ENCODE measurements around the gene TNP2. TPM values are rescaled to one million over a fixed set of nuclear protein-coding genes. Genes with fewer than 3 reads are reported as not detected.

The TNP2 gene
- total RNA-seq: not detected in 2 replicates

GRCh38 chr16:11268921-11269375 lies at the start of gene TNP2:
Gene TNP2 (minus strand): TSS chr16:11269325. CDS start chr16:11269262, 63 bp downstream.

DNA sequence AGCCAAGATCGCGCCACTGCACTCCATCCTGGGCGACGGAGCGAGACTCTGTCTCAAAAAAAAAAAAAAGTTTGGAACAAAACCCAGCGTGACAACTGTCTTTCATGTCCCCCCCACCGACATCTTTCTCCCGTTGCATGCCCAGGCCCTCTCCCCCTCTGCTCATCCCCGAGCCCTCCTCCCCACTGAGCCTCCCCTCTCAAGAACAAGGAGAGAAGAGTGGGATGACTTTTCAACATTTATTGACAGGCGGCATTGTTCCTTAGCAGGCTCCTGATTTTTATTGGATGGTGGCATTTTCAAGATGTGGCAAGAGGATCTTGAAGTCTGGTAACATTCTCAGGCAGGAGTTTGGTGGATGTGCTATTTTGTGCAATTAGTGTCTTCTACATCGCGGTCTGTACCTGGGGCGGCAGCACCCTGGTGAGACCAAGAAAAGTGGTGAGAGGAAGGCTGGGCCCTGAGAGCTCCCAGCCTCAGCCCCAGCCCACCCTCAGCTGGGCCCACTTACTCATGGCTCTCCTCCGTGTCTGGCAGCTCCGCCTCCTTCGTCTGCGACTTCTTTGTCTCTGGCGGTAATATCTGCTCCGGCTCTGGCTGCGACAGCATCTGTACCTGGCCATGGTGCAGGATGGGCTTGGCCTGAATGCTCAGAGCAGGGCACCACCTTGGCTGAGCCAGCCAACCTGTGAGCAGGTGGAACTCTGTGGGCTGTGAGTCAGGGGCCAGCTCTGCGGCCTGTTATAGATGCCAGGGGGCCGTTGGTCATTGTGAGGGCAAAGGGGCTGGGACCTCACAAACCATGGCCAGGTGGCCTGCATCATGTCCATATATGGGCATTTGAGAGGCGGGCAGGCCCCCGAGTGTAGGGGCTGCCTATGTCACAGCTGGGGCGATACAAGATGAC lies 11.7 kb upstream of the TNP2 start, which contains the start of gene PRM1:
Gene PRM1 (minus strand): TSS at position 715 of the 907 bp plus-strand sequence. CDS start 92 bp downstream, at position 623.

DNA sequence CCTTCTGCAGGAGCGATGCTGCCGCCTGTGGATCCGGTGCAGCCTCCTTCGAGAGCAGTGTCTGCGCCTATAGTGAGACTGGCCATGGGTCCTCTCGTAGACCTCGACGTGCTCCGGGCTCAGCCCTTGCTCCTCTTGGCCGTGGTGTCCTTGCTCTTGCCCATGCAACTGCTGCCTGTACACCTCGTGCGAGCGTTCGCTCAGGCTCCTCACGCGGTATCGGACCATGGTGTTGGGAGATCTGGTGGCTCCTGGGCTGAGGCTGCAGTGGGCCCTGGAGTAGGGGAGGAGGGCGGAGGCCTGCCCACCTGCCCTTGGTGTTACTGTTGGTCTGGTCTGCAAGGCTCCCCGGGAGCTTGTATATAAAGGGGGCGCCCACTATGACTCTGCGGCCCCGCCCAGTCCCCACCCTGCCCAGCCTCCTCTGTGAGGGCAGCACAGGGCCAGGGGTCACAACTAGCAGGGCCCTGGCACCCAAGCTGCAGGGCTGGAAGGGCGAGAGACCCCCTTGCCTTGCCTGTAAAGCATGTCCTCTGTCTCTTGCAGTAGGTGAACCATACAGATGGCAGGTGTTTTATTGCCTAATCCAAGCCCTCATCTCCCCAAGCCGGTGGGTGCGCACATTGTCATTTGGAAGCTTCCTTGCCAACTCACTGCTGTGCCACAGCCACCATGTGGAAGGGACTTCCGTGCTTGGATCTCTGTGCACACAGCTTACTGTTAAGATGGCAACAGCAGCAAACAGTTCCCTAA lies 7.2 kb upstream of the TNP2 start, which contains the start of gene PRM2:
Gene PRM2 (minus strand): TSS at position 338 of the 753 bp plus-strand sequence. CDS start 110 bp downstream, at position 228.

DNA sequence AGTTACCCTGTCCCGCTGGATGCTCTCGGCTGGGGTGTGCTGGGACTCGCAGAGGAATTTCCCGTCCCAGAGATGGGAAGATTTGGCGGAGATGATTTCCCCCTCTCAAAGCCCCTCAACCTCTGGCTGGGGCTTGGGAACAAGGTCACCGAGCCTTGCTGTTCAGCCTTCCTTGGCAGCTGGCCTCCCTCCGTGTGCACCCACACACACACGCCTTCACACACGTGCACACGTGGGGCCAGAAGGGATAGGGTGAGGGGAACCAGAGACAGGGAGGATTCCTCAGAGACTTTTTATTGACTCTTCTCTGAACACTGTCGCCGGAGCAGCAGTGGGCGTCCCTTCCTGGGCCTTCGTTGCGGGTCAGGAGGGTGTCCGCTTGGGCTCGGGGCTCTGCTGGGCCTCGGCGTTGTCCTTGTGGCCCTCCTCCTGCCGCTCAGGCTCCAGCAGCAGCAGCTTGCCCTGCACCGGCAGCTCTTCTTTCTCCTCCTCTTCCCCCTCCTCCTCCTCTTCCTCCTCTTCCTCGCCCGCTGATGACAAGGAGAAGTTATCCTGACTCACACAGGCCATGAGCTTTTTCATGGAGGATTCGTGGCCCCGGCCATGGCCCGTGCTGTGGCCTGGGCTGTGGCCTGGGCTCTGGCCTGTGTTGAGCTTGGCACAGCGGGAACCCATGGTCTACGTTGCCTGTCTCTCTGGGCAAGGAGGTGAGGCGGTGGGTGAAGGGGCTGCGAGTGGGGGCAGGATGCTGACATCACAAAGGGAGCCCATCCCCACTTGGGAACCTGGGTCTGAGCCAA lies 4.0 kb upstream of the TNP2 start, which contains the start of gene PRM3:
Gene PRM3 (minus strand): TSS at position 709 of the 800 bp plus-strand sequence. CDS start 34 bp downstream, at position 675.

GRCh38 chr16:11255737-11256660 lies 13.1 kb downstream of the TNP2 start, which contains the start of gene SOCS1:
Gene SOCS1 (minus strand): TSS chr16:11256204. CDS start chr16:11255478, 726 bp downstream.

Other genes with a start within 250 kb of the TNP2 start
- gene SOCS1, start 13.1 kb downstream of the TNP2 start, total RNA-seq: 0.54 and 1.3 TPM in 2 replicates
- gene PRM3, start 4.3 kb upstream of the TNP2 start, total RNA-seq: not detected in 2 replicates
- gene PRM2, start 7.2 kb upstream of the TNP2 start, total RNA-seq: not detected in 2 replicates
- not detected in 2 replicates for gene PRM1, start 12.0 kb upstream of the TNP2 start, total RNA-seq
- 3.0 and 7.1 TPM in 2 replicates for gene RMI2, start 76.1 kb upstream of the TNP2 start, total RNA-seq